GM18505 (cell line): ENCODE results near the gene PCDHA3.
"Not testable (repeated sequence)": the region's sequence is repeated elsewhere in the genome, so short reads cannot be mapped to it uniquely, and the experiment has no call there.

Source experiments
- ATAC-seq: cut with Tn5 transposase; IDR thresholded peaks from one replicate; pipeline ENCODE4 v1.9.1; 2021; ENCODE audit not compliant: unreplicated experiment
- POLR2A ChIP-seq: IDR thresholded peaks from 4 replicates; pipeline ENCODE4 v1.6.1; 2011; ENCODE audit warnings: borderline replicate concordance; ENCODE audit not compliant: insufficient read depth, insufficient read length; ENCODE audit errors: extremely low read depth

PCDHA3 gene

DNA sequence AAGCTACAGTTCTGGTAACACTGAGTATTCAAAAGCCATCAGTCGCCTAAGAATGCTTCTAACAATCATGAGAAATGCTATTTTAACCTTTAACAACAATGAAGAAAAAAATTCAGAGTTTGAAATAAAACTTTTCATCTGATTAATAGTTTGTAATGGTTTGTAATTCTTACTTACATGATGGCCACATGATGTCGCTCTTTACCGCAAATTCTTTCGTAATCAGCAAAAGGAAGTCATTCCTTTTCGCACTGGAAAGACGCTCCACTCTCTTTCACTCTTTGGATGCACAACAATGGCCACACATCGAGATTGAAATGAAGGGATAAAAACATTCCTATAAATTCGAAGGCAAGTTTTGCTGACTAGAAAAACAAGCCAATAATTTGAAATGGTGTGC is 33.1 kb downstream of the PCDHA3 start, which contains the start of gene PCDHA7:
Gene PCDHA7 (plus strand): TSS at position 277 of the 400 bp plus-strand sequence. CDS start 115 bp downstream, at position 392.
- TF ChIP-seq POLR2A: no peak
- ATAC-seq: no peak

DNA sequence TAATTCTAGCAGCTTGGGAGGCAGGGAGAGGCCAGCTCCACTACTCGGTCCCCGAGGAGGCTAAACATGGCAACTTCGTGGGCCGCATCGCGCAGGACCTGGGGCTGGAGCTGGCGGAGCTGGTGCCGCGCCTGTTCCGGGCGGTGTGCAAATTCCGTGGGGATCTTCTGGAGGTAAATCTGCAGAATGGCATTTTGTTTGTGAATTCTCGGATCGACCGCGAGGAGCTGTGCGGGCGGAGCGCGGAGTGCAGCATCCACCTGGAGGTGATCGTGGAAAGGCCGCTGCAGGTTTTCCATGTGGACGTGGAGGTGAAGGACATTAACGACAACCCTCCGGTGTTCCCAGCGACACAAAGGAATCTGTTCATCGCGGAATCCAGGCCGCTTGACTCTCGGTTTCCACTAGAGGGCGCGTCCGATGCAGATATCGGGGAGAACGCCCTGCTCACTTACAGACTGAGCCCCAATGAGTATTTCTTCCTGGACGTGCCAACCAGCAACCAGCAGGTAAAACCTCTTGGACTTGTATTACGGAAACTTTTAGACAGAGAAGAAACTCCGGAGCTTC is 33.7 kb downstream of the PCDHA3 start:
- not testable (repeated sequence) for ATAC-seq

GRCh38 chr5:140835622-140836510 is 35.0 kb downstream of the PCDHA3 start:
- no peak for TF ChIP-seq POLR2A
- no peak for ATAC-seq

- TF ChIP-seq POLR2A: no peak
- no peak for ATAC-seq
Observed at GRCh38 chr5:140840978-140841962, 40.4 kb downstream of the PCDHA3 start, which contains the start of gene PCDHA8. Gene PCDHA8 (plus strand): TSS chr5:140841187. CDS start chr5:140841322, 135 bp downstream.

DNA sequence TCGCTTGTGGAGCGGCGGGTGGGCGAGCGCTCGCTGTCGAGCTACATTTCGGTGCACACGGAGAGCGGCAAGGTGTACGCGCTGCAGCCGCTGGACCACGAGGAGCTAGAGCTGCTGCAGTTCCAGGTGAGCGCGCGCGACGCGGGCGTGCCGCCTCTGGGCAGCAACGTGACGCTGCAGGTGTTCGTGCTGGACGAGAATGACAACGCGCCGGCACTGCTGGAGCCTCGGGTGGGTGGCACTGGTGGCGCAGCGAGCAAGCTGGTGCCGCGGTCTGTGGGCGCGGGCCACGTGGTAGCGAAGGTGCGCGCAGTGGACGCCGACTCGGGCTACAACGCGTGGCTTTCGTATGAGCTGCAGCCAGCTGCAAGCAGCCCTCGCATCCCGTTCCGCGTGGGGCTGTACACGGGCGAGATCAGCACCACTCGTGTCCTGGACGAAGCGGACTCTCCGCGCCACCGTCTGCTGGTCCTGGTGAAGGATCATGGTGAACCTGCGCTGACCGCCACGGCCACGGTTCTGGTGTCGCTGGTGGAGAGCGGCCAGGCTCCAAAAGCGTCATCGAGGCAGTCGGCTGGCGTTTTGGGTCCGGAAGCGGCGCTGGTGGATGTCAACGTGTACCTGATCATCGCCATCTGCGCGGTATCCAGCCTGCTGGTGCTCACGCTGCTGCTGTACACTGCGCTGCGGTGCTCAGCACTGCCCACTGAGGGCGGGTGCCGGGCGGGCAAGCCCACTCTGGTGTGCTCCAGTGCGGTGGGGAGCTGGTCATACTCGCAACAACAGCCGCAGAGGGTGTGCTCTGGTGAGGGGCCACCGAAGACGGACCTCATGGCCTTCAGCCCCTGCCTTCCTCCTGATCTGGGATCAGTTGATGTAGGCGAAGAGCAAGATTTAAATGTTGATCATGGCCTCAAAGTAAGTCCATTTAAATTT is 42.2 kb downstream of the PCDHA3 start:
- no peak for TF ChIP-seq POLR2A

DNA sequence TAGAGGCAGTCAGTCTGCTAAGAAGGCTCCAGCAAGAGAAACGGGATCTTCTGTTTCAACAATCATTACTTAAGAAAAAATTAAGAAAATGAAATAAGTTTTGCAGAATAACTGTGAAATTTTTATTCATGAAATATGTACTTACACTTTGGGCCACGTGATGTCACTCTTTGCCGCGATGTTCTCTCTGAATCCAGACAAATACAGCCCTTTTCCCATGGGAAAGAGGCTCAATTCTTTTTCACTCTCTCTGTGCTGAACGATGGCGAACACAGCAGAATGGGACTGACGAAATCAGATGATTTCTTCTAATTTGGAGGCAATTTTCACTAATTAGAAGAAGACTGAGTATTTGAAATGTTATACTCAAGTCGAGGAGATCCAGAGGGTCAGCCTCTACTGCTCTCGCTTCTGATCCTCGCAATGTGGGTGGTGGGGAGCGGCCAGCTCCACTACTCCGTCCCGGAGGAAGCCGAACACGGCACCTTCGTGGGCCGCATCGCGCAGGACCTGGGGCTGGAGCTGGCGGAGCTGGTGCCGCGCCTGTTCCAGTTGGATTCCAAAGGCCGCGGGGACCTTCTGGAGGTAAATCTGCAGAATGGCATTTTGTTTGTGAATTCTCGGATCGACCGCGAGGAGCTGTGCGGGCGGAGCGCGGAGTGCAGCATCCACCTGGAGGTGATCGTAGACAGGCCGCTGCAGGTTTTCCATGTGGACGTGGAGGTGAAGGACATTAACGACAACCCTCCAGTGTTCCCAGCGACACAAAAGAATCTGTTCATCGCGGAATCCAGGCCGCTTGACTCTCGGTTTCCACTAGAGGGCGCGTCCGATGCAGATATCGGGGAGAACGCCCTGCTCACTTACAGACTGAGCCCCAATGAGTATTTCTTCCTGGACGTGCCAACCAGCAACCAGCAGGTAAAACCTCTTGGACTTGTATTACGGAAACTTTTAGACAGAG is 47.6 kb downstream of the PCDHA3 start, which contains the start of gene PCDHA9:
Gene PCDHA9 (plus strand): TSS at position 244 of the 964 bp plus-strand sequence. CDS start 114 bp downstream, at position 358.
- ATAC-seq: not testable (repeated sequence)

More for the DNA sequence above, 42.2 kb downstream of the PCDHA3 start:
- ATAC-seq: no peak

DNA sequence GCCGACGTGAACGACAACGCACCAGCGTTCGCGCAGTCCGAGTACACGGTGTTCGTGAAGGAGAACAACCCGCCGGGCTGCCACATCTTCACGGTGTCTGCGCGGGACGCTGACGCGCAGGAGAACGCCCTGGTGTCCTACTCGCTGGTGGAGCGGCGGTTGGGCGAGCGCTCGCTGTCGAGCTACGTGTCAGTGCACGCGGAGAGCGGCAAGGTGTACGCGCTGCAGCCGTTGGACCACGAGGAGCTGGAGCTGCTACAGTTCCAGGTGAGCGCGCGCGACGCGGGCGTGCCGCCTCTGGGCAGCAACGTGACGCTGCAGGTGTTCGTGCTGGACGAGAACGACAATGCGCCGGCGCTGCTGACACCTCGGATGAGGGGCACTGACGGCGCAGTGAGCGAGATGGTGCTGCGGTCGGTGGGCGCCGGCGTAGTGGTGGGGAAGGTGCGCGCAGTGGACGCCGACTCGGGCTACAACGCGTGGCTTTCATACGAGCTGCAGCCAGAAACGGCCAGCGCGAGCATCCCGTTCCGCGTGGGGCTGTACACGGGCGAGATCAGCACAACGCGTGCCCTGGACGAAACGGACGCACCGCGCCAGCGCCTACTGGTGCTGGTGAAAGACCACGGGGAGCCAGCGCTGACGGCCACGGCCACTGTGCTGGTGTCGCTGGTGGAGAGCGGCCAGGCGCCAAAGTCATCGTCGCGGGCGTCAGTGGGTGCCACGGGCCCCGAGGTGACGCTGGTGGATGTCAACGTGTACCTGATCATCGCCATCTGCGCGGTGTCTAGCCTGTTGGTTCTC is 49.2 kb downstream of the PCDHA3 start:
- ATAC-seq: not testable (repeated sequence)
